MM.1S (cell line): ENCODE measurements around the gene AARS2.

ENCODE experiments used
- CTCF ChIP-seq: fragments of 300-600 bp; sonication (generic); IDR thresholded peaks from 2 replicates; pipeline ENCODE4 v1.5.1; 2016; ENCODE audit warnings: antibody characterized with exemption, low read length, mixed read lengths
- EZH2 ChIP-seq: fragments of 300-600 bp; sonication (generic); optimal IDR thresholded peaks from 2 replicates; pipeline ENCODE3; 2017; ENCODE audit warnings: low read depth, mild to moderate bottlenecking, antibody characterized with exemption, low read length, mixed read lengths
- EZH2phosphoT487 ChIP-seq: fragments of 300-600 bp; sonication (generic); IDR thresholded peaks from 2 replicates; pipeline ENCODE4 v1.6.1; 2018; ENCODE audit warnings: antibody characterized with exemption, low read length

- TF ChIP-seq CTCF: peak; percentile 42
- no peak for TF ChIP-seq EZH2phosphoT487
- TF ChIP-seq EZH2: no peak
Measured at GRCh38 chr6:44265007-44265721, 48.0 kb downstream of the AARS2 start, which contains the start of gene NFKBIE.
